ENCODE measurements around the gene SLC26A9. TPM values are rescaled to one million over a fixed set of nuclear protein-coding genes. Genes with fewer than 3 reads are reported as not detected.

SLC26A9 gene
- polyA plus RNA-seq, 4 donors = 0.01 to 0.81 (median 0.13) TPM

GRCh38 chr1:205923651-205924459, 19.4 kb downstream of the SLC26A9 start:
- DNase-seq = no peak
- Histone ChIP-seq H3K4me1 (ENCODE audit: control insufficient read depth in 3 of 3, insufficient read depth in 2 of 3, low read depth in 1 of 3, low read length in 2 of 3) (no peaks in the 10 kb centered on the region), H3K9me3 (ENCODE audit: control insufficient read depth in 2 of 2, insufficient read depth in 1 of 2, low read depth in 1 of 2, low read length in 1 of 2) (no peaks in the 10 kb centered on the region), H3K4me3 (ENCODE audit: low read depth in 1 of 3, low read length in 3 of 3) (no peak overlapping the region), H3K27ac (ENCODE audit: low read depth in 1 of 3, low read length in 2 of 3) (no peak overlapping the region), H3K36me3 (ENCODE audit: control insufficient read depth in 3 of 3, insufficient read depth in 2 of 3, low read depth in 1 of 3, low read length in 3 of 3) (no peaks in the 10 kb centered on the region), H3K27me3 (ENCODE audit: control insufficient read depth in 3 of 3, insufficient read depth in 3 of 3, low read length in 3 of 3) (peaks cover 0 to 2% (median 0%) of the 10 kb centered on the region in 3 donors)
- 89 to 91% (median 90%) methylated on average over 11 of the region's 11 CpGs for WGBS, 3 donors
- FAIRE-seq = no peak

- FAIRE-seq = no peak
- WGBS, 3 donors = 77 to 92% (median 80%) methylated on average over 6 of the region's 6 CpGs
Observed at GRCh38 chr1:205922806-205923205, 20.4 kb downstream of the SLC26A9 start.

GRCh38 chr1:205922314-205922713, 20.9 kb downstream of the SLC26A9 start:
- FAIRE-seq = no peak
- WGBS, 3 donors = 91 to 92% (median 92%) methylated on average over 6 of the region's 6 CpGs
- no peaks in the 10 kb centered on the region for H3K36me3 ChIP-seq (ENCODE audit: control insufficient read depth in 3 of 3, insufficient read depth in 2 of 3, low read depth in 1 of 3, low read length in 3 of 3)

More at GRCh38 chr1:205922806-205923205, 20.4 kb downstream of the SLC26A9 start:
- Histone ChIP-seq H3K4me1 (ENCODE audit: control insufficient read depth in 3 of 3, insufficient read depth in 2 of 3, low read depth in 1 of 3, low read length in 2 of 3) (no peaks in the 10 kb centered on the region), H3K9me3 (ENCODE audit: control insufficient read depth in 2 of 2, insufficient read depth in 1 of 2, low read depth in 1 of 2, low read length in 1 of 2) (no peaks in the 10 kb centered on the region), H3K4me3 (ENCODE audit: low read depth in 1 of 3, low read length in 3 of 3) (no peak overlapping the region), H3K36me3 (ENCODE audit: control insufficient read depth in 3 of 3, insufficient read depth in 2 of 3, low read depth in 1 of 3, low read length in 3 of 3) (no peaks in the 10 kb centered on the region), H3K27ac (ENCODE audit: low read depth in 1 of 3, low read length in 2 of 3) (no peak overlapping the region), H3K27me3 (ENCODE audit: control insufficient read depth in 3 of 3, insufficient read depth in 3 of 3, low read length in 3 of 3) (peaks cover 0 to 2% (median 0%) of the 10 kb centered on the region in 3 donors)
- DNase-seq = no peak

GRCh38 chr1:205921570-205921909, 21.7 kb downstream of the SLC26A9 start:
- H3K27ac ChIP-seq (ENCODE audit: low read depth in 1 of 3, low read length in 2 of 3) = no peak overlapping the region
- DNase-seq (no peak), FAIRE-seq (no peak)
- H3K9me3 ChIP-seq (ENCODE audit: control insufficient read depth in 2 of 2, insufficient read depth in 1 of 2, low read depth in 1 of 2, low read length in 1 of 2) = no peaks in the 10 kb centered on the region
- H3K4me3 ChIP-seq (ENCODE audit: low read depth in 1 of 3, low read length in 3 of 3) = no peak overlapping the region
- no peaks in the 10 kb centered on the region for H3K4me1 ChIP-seq (ENCODE audit: control insufficient read depth in 3 of 3, insufficient read depth in 2 of 3, low read depth in 1 of 3, low read length in 2 of 3)
- H3K36me3 ChIP-seq (ENCODE audit: control insufficient read depth in 3 of 3, insufficient read depth in 2 of 3, low read depth in 1 of 3, low read length in 3 of 3) = no peaks in the 10 kb centered on the region
- 89 to 91% (median 89%) methylated on average over 11 of the region's 11 CpGs for WGBS, 3 donors
- no peaks in the 10 kb centered on the region for H3K27me3 ChIP-seq (ENCODE audit: control insufficient read depth in 3 of 3, insufficient read depth in 3 of 3, low read length in 3 of 3)

More at GRCh38 chr1:205922314-205922713, 20.9 kb downstream of the SLC26A9 start:
- DNase-seq = no peak
- Histone ChIP-seq H3K4me3 (ENCODE audit: low read depth in 1 of 3, low read length in 3 of 3) (no peak overlapping the region), H3K4me1 (ENCODE audit: control insufficient read depth in 3 of 3, insufficient read depth in 2 of 3, low read depth in 1 of 3, low read length in 2 of 3) (no peaks in the 10 kb centered on the region), H3K27me3 (ENCODE audit: control insufficient read depth in 3 of 3, insufficient read depth in 3 of 3, low read length in 3 of 3) (no peaks in the 10 kb centered on the region), H3K9me3 (ENCODE audit: control insufficient read depth in 2 of 2, insufficient read depth in 1 of 2, low read depth in 1 of 2, low read length in 1 of 2) (no peaks in the 10 kb centered on the region), H3K27ac (ENCODE audit: low read depth in 1 of 3, low read length in 2 of 3) (no peak overlapping the region)

GRCh38 chr1:205920861-205921569, 22.2 kb downstream of the SLC26A9 start:
- no peak for FAIRE-seq
- Histone ChIP-seq H3K36me3 (ENCODE audit: control insufficient read depth in 3 of 3, insufficient read depth in 2 of 3, low read depth in 1 of 3, low read length in 3 of 3) (no peaks in the 10 kb centered on the region), H3K9me3 (ENCODE audit: control insufficient read depth in 2 of 2, insufficient read depth in 1 of 2, low read depth in 1 of 2, low read length in 1 of 2) (no peaks in the 10 kb centered on the region), H3K4me3 (ENCODE audit: low read depth in 1 of 3, low read length in 3 of 3) (no peak overlapping the region), H3K4me1 (ENCODE audit: control insufficient read depth in 3 of 3, insufficient read depth in 2 of 3, low read depth in 1 of 3, low read length in 2 of 3) (no peaks in the 10 kb centered on the region), H3K27ac (ENCODE audit: low read depth in 1 of 3, low read length in 2 of 3) (no peak overlapping the region), H3K27me3 (ENCODE audit: control insufficient read depth in 3 of 3, insufficient read depth in 3 of 3, low read length in 3 of 3) (no peaks in the 10 kb centered on the region)
- 71 to 80% (median 80%) methylated on average over 13 of the region's 13 CpGs for WGBS, 3 donors
- DNase-seq = no peak

- H3K9me3 ChIP-seq (ENCODE audit: control insufficient read depth in 2 of 2, insufficient read depth in 1 of 2, low read depth in 1 of 2, low read length in 1 of 2) = no peaks in the 10 kb centered on the region
Observed at GRCh38 chr1:205920159-205920558, 23.1 kb downstream of the SLC26A9 start.

GRCh38 chr1:205918955-205919746, 24.1 kb downstream of the SLC26A9 start:
- H3K4me3 ChIP-seq (ENCODE audit: low read depth in 1 of 3, low read length in 3 of 3) = no peak overlapping the region
- no peaks in the 10 kb centered on the region for H3K9me3 ChIP-seq (ENCODE audit: control insufficient read depth in 2 of 2, insufficient read depth in 1 of 2, low read depth in 1 of 2, low read length in 1 of 2)
- H3K27ac ChIP-seq (ENCODE audit: low read depth in 1 of 3, low read length in 2 of 3) = no peak overlapping the region
- DNase-seq (peak; percentile 71), FAIRE-seq (no peak)
- WGBS, 3 donors = 50 to 53% (median 52%) methylated on average over 8 of the region's 8 CpGs
- no peaks in the 10 kb centered on the region for H3K36me3 ChIP-seq (ENCODE audit: control insufficient read depth in 3 of 3, insufficient read depth in 2 of 3, low read depth in 1 of 3, low read length in 3 of 3)
- no peaks in the 10 kb centered on the region for H3K27me3 ChIP-seq (ENCODE audit: control insufficient read depth in 3 of 3, insufficient read depth in 3 of 3, low read length in 3 of 3)
- no peaks in the 10 kb centered on the region for H3K4me1 ChIP-seq (ENCODE audit: control insufficient read depth in 3 of 3, insufficient read depth in 2 of 3, low read depth in 1 of 3, low read length in 2 of 3)

More at GRCh38 chr1:205920159-205920558, 23.1 kb downstream of the SLC26A9 start:
- FAIRE-seq (no peak), DNase-seq (no peak)
- Histone ChIP-seq H3K4me1 (ENCODE audit: control insufficient read depth in 3 of 3, insufficient read depth in 2 of 3, low read depth in 1 of 3, low read length in 2 of 3) (no peaks in the 10 kb centered on the region), H3K4me3 (ENCODE audit: low read depth in 1 of 3, low read length in 3 of 3) (no peak overlapping the region), H3K27ac (ENCODE audit: low read depth in 1 of 3, low read length in 2 of 3) (no peak overlapping the region), H3K27me3 (ENCODE audit: control insufficient read depth in 3 of 3, insufficient read depth in 3 of 3, low read length in 3 of 3) (no peaks in the 10 kb centered on the region), H3K36me3 (ENCODE audit: control insufficient read depth in 3 of 3, insufficient read depth in 2 of 3, low read depth in 1 of 3, low read length in 3 of 3) (no peaks in the 10 kb centered on the region)
- WGBS, 3 donors = 58 to 65% (median 63%) methylated on average over 7 of the region's 7 CpGs

Data from small intestine (tissue), 7 donors.